ENCODE data around the gene FHL2. TPM values are rescaled to one million over a fixed set of nuclear protein-coding genes. Genes with fewer than 3 reads are reported as not detected.

FHL2 gene
- total and polyA plus RNA-seq, 9 of the 15 experiments (the other 6 are each of a cell fraction or from before 2014, with no cell fraction given), result 7.5 to 33.1 (median 23.9) TPM

DNA sequence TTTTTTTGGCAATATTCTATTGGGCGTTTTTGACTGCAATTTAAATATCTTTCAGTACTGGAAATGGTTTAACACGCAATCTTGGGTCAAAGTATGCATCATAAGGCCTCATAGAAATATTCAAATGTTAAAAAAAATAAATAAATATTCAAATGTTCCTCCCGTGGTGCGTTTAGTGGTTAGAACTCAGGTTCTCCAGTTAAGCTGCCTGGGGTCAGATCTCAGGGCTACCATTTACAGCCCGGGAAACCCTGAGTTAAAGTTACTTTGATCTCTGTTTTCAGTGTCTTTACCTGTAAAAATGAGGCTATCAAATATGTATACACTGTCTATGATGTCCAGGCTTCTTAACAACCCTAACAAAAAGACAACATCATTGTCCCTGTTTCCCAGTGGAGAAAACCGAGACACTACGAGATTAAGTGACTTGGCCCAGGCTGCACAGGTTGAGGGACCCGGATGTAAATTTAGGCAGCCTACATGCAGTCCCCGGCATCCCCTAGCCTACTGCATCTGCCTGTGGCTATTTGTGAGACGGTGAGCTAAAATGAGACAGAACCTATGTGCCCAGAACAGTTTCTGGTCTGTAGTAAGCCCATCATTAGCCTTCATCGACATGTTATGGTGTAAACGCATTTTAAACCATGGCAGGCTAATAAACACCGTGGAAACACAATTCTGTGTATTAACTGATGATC lies 1.7 kb downstream of the FHL2 start:
- Histone ChIP-seq H3K4me2 (ENCODE audit: insufficient read depth, low read length) (peak overlapping the region; percentile 79), H4K20me1 (replicated peaks; ENCODE audit: control insufficient read depth, insufficient read depth, low read length) (no peaks in the 10 kb centered on the region), H3K27ac (ENCODE audit: extremely low read depth, low read depth, low read length) (peak overlapping the region; percentile 58), H3K4me3 (peak overlapping the region; percentile 15), H3K9me3 (replicated peaks; ENCODE audit: control insufficient read depth, insufficient read depth, low read depth, low read length) (no peaks in the 10 kb centered on the region), H3K9ac (ENCODE audit: insufficient read depth in 1 of 2, low read depth in 2 of 2, low read length in 2 of 2) (peak overlapping the region in 1 of 2 experiments; percentile 92; a peak in 2 of 4 replicates), H3K36me3 (ENCODE audit: control insufficient read depth, insufficient read depth, low read length) (peaks cover 18% of the 10 kb centered on the region), H3K9me1 (ENCODE audit: control insufficient read depth, insufficient read depth, low read length) (no peaks in the 10 kb centered on the region), H3K79me2 (ENCODE audit: control insufficient read depth, insufficient read depth, low read length) (peaks cover 62% of the 10 kb centered on the region), H2AFZ (ENCODE audit: low read depth, low read length) (peak overlapping the region; percentile 70), H3K4me1 (replicated peaks in 1 of 2; ENCODE audit: control insufficient read depth in 2 of 2, insufficient read depth in 2 of 2, low read length in 2 of 2) (peaks cover 19 to 26% of the 10 kb centered on the region in 2 experiments; a peak in 4 of 5 replicates), H3K27me3 (ENCODE audit: control insufficient read depth in 2 of 2, insufficient read depth in 2 of 2, low read length in 2 of 2) (no peaks in the 10 kb centered on the region)
- peak; percentile 34 to 66 (median 48) for DNase-seq (ENCODE audit: extremely low read depth in 1 of 4, low spot score in 3 of 4)
- in situ Hi-C loops (cut with MboI), result no loop called here
- FAIRE-seq, result peak; percentile 83
- 14% methylated on average over 13 of the region's 13 CpGs for WGBS (ENCODE audit: insufficient coverage, low coverage, missing lambda C conversion rate)
- intact Hi-C loops (cut with micrococcal nuclease), result no loop called here
- ATAC-seq, result peak; percentile 58
- ChIA-PET CTCF (ENCODE audit: low intra/inter-chr PET ratio) (no interaction called here), POLR2A (interaction anchor here (0.9 to 2.2 kb wide), 2 partner anchors 10 to 129 kb away, joined by 3 to 10 read pairs; no protein-coding TSS in a partner anchor)
- BruUV-seq (replicated peaks), result no TSS peak
- TF ChIP-seq MEF2D (tag; conservative IDR thresholded peaks at IDR 0.05; ENCODE audit: low read depth) (no peak), SRSF3 (IDR thresholded peaks at IDR 0.05; ENCODE audit: insufficient read depth, low read length) (no peak), FOXJ3 (CRISPR knock-in tag; IDR thresholded peaks at IDR 0.05) (no peak), NFE2L1 (tag; IDR thresholded peaks at IDR 0.05; ENCODE audit: borderline replicate concordance, low read depth) (no peak), TAF9B (IDR thresholded peaks at IDR 0.05; ENCODE audit: partially characterized antibody) (no peak), HNRNPUL1 (IDR thresholded peaks at IDR 0.05; ENCODE audit: low read length) (no peak), TRIM24 (IDR thresholded peaks at IDR 0.05) (no peak), L3MBTL2 (IDR thresholded peaks at IDR 0.05) (no peak), PML (IDR thresholded peaks at IDR 0.05; ENCODE audit: low read length) (no peak), SRF (CRISPR knock-in tag; IDR thresholded peaks at IDR 0.05) (0 out of 4 replicates have a peak, but pooled peaks of 1 of the 2 experiments have one; percentile 45), ZNF695 (CRISPR knock-in tag; IDR thresholded peaks at IDR 0.05) (no peak), MTF1 (CRISPR knock-in tag; IDR thresholded peaks at IDR 0.05; ENCODE audit: borderline replicate concordance) (no peak)
- TF ChIP-seq, protein P1, sequence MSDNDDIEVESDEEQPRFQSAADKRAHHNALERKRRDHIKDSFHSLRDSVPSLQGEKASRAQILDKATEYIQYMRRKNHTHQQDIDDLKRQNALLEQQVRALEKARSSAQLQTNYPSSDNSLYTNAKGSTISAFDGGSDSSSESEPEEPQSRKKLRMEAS (CRISPR knock-in tag; IDR thresholded peaks at IDR 0.05), result no peak
- TF ChIP-seq, protein P2, sequence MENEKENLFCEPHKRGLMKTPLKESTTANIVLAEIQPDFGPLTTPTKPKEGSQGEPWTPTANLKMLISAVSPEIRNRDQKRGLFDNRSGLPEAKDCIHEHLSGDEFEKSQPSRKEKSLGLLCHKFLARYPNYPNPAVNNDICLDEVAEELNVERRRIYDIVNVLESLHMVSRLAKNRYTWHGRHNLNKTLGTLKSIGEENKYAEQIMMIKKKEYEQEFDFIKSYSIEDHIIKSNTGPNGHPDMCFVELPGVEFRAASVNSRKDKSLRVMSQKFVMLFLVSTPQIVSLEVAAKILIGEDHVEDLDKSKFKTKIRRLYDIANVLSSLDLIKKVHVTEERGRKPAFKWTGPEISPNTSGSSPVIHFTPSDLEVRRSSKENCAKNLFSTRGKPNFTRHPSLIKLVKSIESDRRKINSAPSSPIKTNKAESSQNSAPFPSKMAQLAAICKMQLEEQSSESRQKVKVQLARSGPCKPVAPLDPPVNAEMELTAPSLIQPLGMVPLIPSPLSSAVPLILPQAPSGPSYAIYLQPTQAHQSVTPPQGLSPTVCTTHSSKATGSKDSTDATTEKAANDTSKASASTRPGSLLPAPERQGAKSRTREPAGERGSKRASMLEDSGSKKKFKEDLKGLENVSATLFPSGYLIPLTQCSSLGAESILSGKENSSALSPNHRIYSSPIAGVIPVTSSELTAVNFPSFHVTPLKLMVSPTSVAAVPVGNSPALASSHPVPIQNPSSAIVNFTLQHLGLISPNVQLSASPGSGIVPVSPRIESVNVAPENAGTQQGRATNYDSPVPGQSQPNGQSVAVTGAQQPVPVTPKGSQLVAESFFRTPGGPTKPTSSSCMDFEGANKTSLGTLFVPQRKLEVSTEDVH (IDR thresholded peaks at IDR 0.05; ENCODE audit: low read depth, partially characterized antibody), result no peak
- TF ChIP-seq, protein P3, sequence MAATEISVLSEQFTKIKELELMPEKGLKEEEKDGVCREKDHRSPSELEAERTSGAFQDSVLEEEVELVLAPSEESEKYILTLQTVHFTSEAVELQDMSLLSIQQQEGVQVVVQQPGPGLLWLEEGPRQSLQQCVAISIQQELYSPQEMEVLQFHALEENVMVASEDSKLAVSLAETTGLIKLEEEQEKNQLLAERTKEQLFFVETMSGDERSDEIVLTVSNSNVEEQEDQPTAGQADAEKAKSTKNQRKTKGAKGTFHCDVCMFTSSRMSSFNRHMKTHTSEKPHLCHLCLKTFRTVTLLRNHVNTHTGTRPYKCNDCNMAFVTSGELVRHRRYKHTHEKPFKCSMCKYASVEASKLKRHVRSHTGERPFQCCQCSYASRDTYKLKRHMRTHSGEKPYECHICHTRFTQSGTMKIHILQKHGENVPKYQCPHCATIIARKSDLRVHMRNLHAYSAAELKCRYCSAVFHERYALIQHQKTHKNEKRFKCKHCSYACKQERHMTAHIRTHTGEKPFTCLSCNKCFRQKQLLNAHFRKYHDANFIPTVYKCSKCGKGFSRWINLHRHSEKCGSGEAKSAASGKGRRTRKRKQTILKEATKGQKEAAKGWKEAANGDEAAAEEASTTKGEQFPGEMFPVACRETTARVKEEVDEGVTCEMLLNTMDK (IDR thresholded peaks at IDR 0.05; ENCODE audit: borderline replicate concordance, insufficient read depth, low read depth, low read length, poor library complexity, severe bottlenecking), result no peak
- TF ChIP-seq, protein P4, sequence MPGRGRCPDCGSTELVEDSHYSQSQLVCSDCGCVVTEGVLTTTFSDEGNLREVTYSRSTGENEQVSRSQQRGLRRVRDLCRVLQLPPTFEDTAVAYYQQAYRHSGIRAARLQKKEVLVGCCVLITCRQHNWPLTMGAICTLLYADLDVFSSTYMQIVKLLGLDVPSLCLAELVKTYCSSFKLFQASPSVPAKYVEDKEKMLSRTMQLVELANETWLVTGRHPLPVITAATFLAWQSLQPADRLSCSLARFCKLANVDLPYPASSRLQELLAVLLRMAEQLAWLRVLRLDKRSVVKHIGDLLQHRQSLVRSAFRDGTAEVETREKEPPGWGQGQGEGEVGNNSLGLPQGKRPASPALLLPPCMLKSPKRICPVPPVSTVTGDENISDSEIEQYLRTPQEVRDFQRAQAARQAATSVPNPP (IDR thresholded peaks at IDR 0.05; ENCODE audit: borderline replicate concordance, insufficient read depth, insufficient read length), result no peak
